ENCODE results near the gene AMER3.

The AMER3 gene

GRCh38 chr2:130787841-130788240, 32.5 kb downstream of the AMER3 start:
- no peak overlapping the region for H2AFZ ChIP-seq (ENCODE audit: low read length)
- H3K9me2 ChIP-seq (replicated peaks; ENCODE audit: low read depth, low read length) = no peaks in the 10 kb centered on the region
- H3F3A ChIP-seq (ENCODE audit: low read depth) = no peaks in the 10 kb centered on the region
- no peaks in the 10 kb centered on the region for H3K4me1 ChIP-seq (ENCODE audit: insufficient read depth, low read length, poor library complexity, severe bottlenecking)
- H3K36me3 ChIP-seq (ENCODE audit: insufficient read depth, low read length) = no peaks in the 10 kb centered on the region
- H3K79me2 ChIP-seq (ENCODE audit: insufficient read depth, low read length) = no peaks in the 10 kb centered on the region
- TF ChIP-seq CTCF (conservative IDR thresholded peaks at IDR 0.05; ENCODE audit: low read length) (no peak), EZH2phosphoT487 (IDR thresholded peaks at IDR 0.05; ENCODE audit: borderline replicate concordance) (no peak)
- H4K20me1 ChIP-seq (ENCODE audit: insufficient read depth, low read length, poor library complexity, severe bottlenecking) = no peaks in the 10 kb centered on the region
- no peaks in the 10 kb centered on the region for H3K9me3 ChIP-seq (ENCODE audit: insufficient read depth, low read depth, low read length)
- H3K4me3 ChIP-seq (ENCODE audit: low read length, poor library complexity, severe bottlenecking) = no peak overlapping the region
- no peak overlapping the region for H3K4me2 ChIP-seq (ENCODE audit: low read depth, low read length, poor library complexity, severe bottlenecking)
- no peak overlapping the region for H3K9ac ChIP-seq (ENCODE audit: low read depth, low read length, poor library complexity, severe bottlenecking)
- no peaks in the 10 kb centered on the region for H3K27me3 ChIP-seq (ENCODE audit: insufficient read depth, low read length, poor library complexity, severe bottlenecking)

GRCh38 chr2:130790312-130790711, 35.0 kb downstream of the AMER3 start:
- H3K9me3 ChIP-seq (ENCODE audit: insufficient read depth, low read depth, low read length) = no peaks in the 10 kb centered on the region
- no peaks in the 10 kb centered on the region for H4K20me1 ChIP-seq (ENCODE audit: insufficient read depth, low read length, poor library complexity, severe bottlenecking)
- H3F3A ChIP-seq (ENCODE audit: low read depth) = no peaks in the 10 kb centered on the region
- H3K36me3 ChIP-seq (ENCODE audit: insufficient read depth, low read length) = no peaks in the 10 kb centered on the region
- no peaks in the 10 kb centered on the region for H3K9me2 ChIP-seq (replicated peaks; ENCODE audit: low read depth, low read length)
- no peaks in the 10 kb centered on the region for H3K79me2 ChIP-seq (ENCODE audit: insufficient read depth, low read length)
- TF ChIP-seq EZH2phosphoT487 (IDR thresholded peaks at IDR 0.05; ENCODE audit: borderline replicate concordance) = no peak
- TF ChIP-seq CTCF (conservative IDR thresholded peaks at IDR 0.05; ENCODE audit: low read length) = no peak
- no peak overlapping the region for H3K4me2 ChIP-seq (ENCODE audit: low read depth, low read length, poor library complexity, severe bottlenecking)
- no peak overlapping the region for H2AFZ ChIP-seq (ENCODE audit: low read length)
- H3K9ac ChIP-seq (ENCODE audit: low read depth, low read length, poor library complexity, severe bottlenecking) = no peak overlapping the region
- H3K4me1 ChIP-seq (ENCODE audit: insufficient read depth, low read length, poor library complexity, severe bottlenecking) = peaks cover under 1% of the 10 kb centered on the region
- H3K4me3 ChIP-seq (ENCODE audit: low read length, poor library complexity, severe bottlenecking) = no peak overlapping the region
- no peaks in the 10 kb centered on the region for H3K27me3 ChIP-seq (ENCODE audit: insufficient read depth, low read length, poor library complexity, severe bottlenecking)

- Histone ChIP-seq H3K4me3 (ENCODE audit: low read length, poor library complexity, severe bottlenecking) (no peak overlapping the region), H4K20me1 (ENCODE audit: insufficient read depth, low read length, poor library complexity, severe bottlenecking) (no peaks in the 10 kb centered on the region), H3K4me1 (ENCODE audit: insufficient read depth, low read length, poor library complexity, severe bottlenecking) (peaks cover 4% of the 10 kb centered on the region), H3K9me2 (replicated peaks; ENCODE audit: low read depth, low read length) (no peaks in the 10 kb centered on the region), H3K9ac (ENCODE audit: low read depth, low read length, poor library complexity, severe bottlenecking) (no peak overlapping the region), H3K4me2 (ENCODE audit: low read depth, low read length, poor library complexity, severe bottlenecking) (no peak overlapping the region), H3K9me3 (ENCODE audit: insufficient read depth, low read depth, low read length) (no peaks in the 10 kb centered on the region), H3K36me3 (ENCODE audit: insufficient read depth, low read length) (no peaks in the 10 kb centered on the region), H3F3A (ENCODE audit: low read depth) (no peaks in the 10 kb centered on the region), H3K79me2 (ENCODE audit: insufficient read depth, low read length) (no peaks in the 10 kb centered on the region), H2AFZ (ENCODE audit: low read length) (no peak overlapping the region), H3K27me3 (ENCODE audit: insufficient read depth, low read length, poor library complexity, severe bottlenecking) (no peaks in the 10 kb centered on the region)
- TF ChIP-seq CTCF (conservative IDR thresholded peaks at IDR 0.05; ENCODE audit: low read length) (no peak), EZH2phosphoT487 (IDR thresholded peaks at IDR 0.05; ENCODE audit: borderline replicate concordance) (no peak)
Observed at GRCh38 chr2:130790804-130791616, 35.7 kb downstream of the AMER3 start.

Data from Loucy (cell line).